Esophagus muscularis mucosa (tissue), 4 donors: ENCODE results near the gene RPL22. TPM values are rescaled to one million over a fixed set of nuclear protein-coding genes. Genes with fewer than 3 reads are reported as not detected.

ENCODE experiments used
- DNase-seq: peaks from one replicate; pipeline ENCODE4 v3.0.0-alpha.2; 2017; ENCODE audit errors: extremely low spot score
- H3K27ac ChIP-seq, 4 donors: fragments of 200-600 bp; sonication (generic); replicated peaks in 1 of 4; 1 replicate in 3 of 4; 2 replicates in 1 of 4; pipeline ENCODE4 v1.5.1; 2016 to 2019; ENCODE audit warnings: mild to moderate bottlenecking in 1 of 4
- H3K27me3 ChIP-seq, 4 donors: fragments of 200-600 bp; sonication (generic); one replicate each; pipeline versions ENCODE4 v1.5.1 to v1.6.0; 2016 to 2019
- H3K36me3 ChIP-seq, 4 donors: fragments of 200-600 bp; sonication (generic); one replicate each; pipeline ENCODE4 v1.5.1; 2016 to 2019
- H3K4me1 ChIP-seq, 4 donors: fragments of 200-600 bp; sonication (generic); one replicate each; pipeline ENCODE4 v1.5.1; 2016 to 2019
- H3K4me3 ChIP-seq, 4 donors: fragments of 200-600 bp; sonication (generic); 1 replicate in 2 of 4; 2 replicates in 2 of 4; pipeline ENCODE4 v1.5.1; 2016 to 2019; ENCODE audit warnings: mild to moderate bottlenecking in 4 of 4, moderate library complexity in 1 of 4
- H3K9me3 ChIP-seq, 4 donors: fragments of 200-600 bp; sonication (generic); 1 replicate in 3 of 4; 2 replicates in 1 of 4; pipeline ENCODE4 v1.5.1; 2016 to 2019
- CTCF ChIP-seq, 3 experiments: fragments of 200-600 bp in 2 of 3; fragments of 450-650 bp in 1 of 3; sonication (generic) in 2 of 3; IDR thresholded peaks; one replicate each; pipeline ENCODE4 v1.5.1; 2017 to 2019; ENCODE audit warnings: antibody characterized with exemption in 3 of 3, mild to moderate bottlenecking in 2 of 3, moderate library complexity in 1 of 3
- EP300 ChIP-seq: sonication (generic); formaldehyde crosslinking; IDR thresholded peaks from one replicate; pipeline ENCODE4 v1.6.1; 2017; ENCODE audit warnings: antibody characterized with exemption
- POLR2A ChIP-seq: fragments of 450-650 bp; IDR thresholded peaks from one replicate; pipeline ENCODE4 v1.6.1; 2017; ENCODE audit warnings: antibody characterized with exemption, moderate library complexity, mild to moderate bottlenecking, low read depth
- POLR2AphosphoS5 ChIP-seq, 2 donors: sonication (generic); formaldehyde crosslinking; IDR thresholded peaks; one replicate each; pipeline ENCODE4 v1.6.1; 2017; ENCODE audit warnings: antibody characterized with exemption in 2 of 2
- WGBS: methylation state at CpG from one replicate; pipeline ENCODE4 v1.1.5; 2018; 5-methylcytosine and 5-hydroxymethylcytosine counted together
- intact Hi-C: fragments of 100-400 bp; cut with DNase I; formaldehyde crosslinking; loops from one replicate; pipeline ENCODE4 v1.15.1; 2023
- total RNA-seq, 4 donors: library from RNA; depleted of rRNA; stranded (reverse); fragments of >200 nt; gene quantifications; one replicate each; pipeline versions ENCODE4 v1.1.0 to v1.2.1, GENCODE V29; 2016

Gene RPL22
- total RNA-seq, 4 donors from 2014 or later: 150 to 225 (median 218) TPM

DNA sequence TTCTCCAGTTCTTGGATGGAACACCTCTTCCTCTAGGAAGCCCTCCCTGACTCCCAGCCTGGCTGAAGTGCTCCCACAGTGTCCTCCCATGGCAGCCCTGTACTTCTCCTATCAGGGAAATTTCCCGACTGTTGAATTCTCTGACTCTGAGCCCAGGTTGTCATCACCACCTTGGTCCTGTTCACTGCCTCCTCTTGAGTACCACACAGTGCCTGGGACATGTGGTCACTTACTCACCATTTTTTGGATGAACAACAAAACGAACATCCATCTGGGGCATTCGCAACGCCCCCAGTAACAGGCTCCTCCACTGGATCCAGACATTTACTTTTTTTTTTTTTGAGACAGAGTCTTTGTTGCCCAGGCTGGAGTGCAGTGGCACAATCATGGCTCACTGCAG is 56.7 kb downstream of the RPL22 start:
- peaks cover 0 to 33% (median 2%) of the 10 kb centered on the region in 4 donors for H3K27me3 ChIP-seq
- H3K36me3 ChIP-seq: no peaks in the 10 kb centered on the region
- H3K9me3 ChIP-seq: no peaks in the 10 kb centered on the region
- no peak for TF ChIP-seq CTCF (IDR thresholded peaks at IDR 0.05)
- no peak for TF ChIP-seq POLR2AphosphoS5 (IDR thresholded peaks at IDR 0.05)
- no peak for TF ChIP-seq EP300
- TF ChIP-seq POLR2A: no peak
- intact Hi-C loops: no loop called here
- WGBS: 88% methylated on average over 4 of the region's 4 CpGs
- no peak for DNase-seq
- no peak overlapping the region for H3K27ac ChIP-seq
- H3K4me3 ChIP-seq: no peak overlapping the region
- H3K4me1 ChIP-seq: no peaks in the 10 kb centered on the region

GRCh38 chr1:6142036-6142621 is 57.3 kb downstream of the RPL22 start:
- TF ChIP-seq CTCF (IDR thresholded peaks at IDR 0.05) (no peak), EP300 (no peak), POLR2A (no peak), POLR2AphosphoS5 (IDR thresholded peaks at IDR 0.05) (no peak)
- H3K27ac ChIP-seq: no peak overlapping the region
- H3K27me3 ChIP-seq: peaks cover 0 to 27% (median 2%) of the 10 kb centered on the region in 4 donors
- H3K36me3 ChIP-seq: no peaks in the 10 kb centered on the region
- intact Hi-C loops: no loop called here
- no peaks in the 10 kb centered on the region for H3K9me3 ChIP-seq
- no peaks in the 10 kb centered on the region for H3K4me1 ChIP-seq
- H3K4me3 ChIP-seq: no peak overlapping the region
- DNase-seq: no peak
- WGBS: 92% methylated on average over 30 of the region's 33 CpGs

DNA sequence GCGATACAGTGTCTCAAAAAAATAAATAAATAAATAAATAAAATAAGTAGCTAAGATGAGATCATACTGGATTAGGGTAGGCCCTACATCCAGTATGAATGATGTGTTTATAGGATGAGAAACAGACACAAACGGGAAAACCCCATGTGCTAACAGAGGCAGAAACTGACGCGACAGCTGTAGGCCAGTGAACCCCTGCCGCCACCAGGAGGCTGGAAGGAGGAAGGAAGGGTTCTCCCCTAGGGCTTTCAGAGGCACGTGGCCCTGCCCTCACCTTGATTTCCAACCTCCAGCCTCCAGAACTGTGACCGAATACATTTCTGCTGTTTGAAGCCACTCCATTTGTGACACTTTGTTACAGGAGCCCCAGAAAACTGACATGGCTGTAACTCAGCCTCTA is 57.8 kb downstream of the RPL22 start:
- no peak overlapping the region for H3K4me3 ChIP-seq
- DNase-seq: no peak
- H3K4me1 ChIP-seq: no peaks in the 10 kb centered on the region
- H3K36me3 ChIP-seq: no peaks in the 10 kb centered on the region
- peaks cover 0 to 22% (median under 1%) of the 10 kb centered on the region in 4 donors for H3K27me3 ChIP-seq
- TF ChIP-seq CTCF (IDR thresholded peaks at IDR 0.05): no peak
- no peak for TF ChIP-seq POLR2A
- TF ChIP-seq EP300: no peak
- TF ChIP-seq POLR2AphosphoS5 (IDR thresholded peaks at IDR 0.05): no peak
- H3K9me3 ChIP-seq: no peaks in the 10 kb centered on the region
- no peak overlapping the region for H3K27ac ChIP-seq
- intact Hi-C loops: no loop called here
- 64% methylated on average over 7 of the region's 7 CpGs for WGBS

GRCh38 chr1:6140413-6140812 is 59.0 kb downstream of the RPL22 start:
- no peak for TF ChIP-seq EP300
- no peak for TF ChIP-seq POLR2AphosphoS5 (IDR thresholded peaks at IDR 0.05)
- no peak for TF ChIP-seq POLR2A
- TF ChIP-seq CTCF (IDR thresholded peaks at IDR 0.05): no peak
- no peaks in the 10 kb centered on the region for H3K36me3 ChIP-seq
- H3K4me3 ChIP-seq: no peak overlapping the region
- 69% methylated on average over 2 of the region's 2 CpGs for WGBS
- intact Hi-C loops: no loop called here
- no peaks in the 10 kb centered on the region for H3K4me1 ChIP-seq
- H3K9me3 ChIP-seq: no peaks in the 10 kb centered on the region
- no peak for DNase-seq
- H3K27me3 ChIP-seq: peaks cover 0 to 10% (median 0%) of the 10 kb centered on the region in 4 donors
- no peak overlapping the region for H3K27ac ChIP-seq

GRCh38 chr1:6137758-6138157 is 61.6 kb downstream of the RPL22 start:
- Histone ChIP-seq H3K4me3 (no peak overlapping the region), H3K9me3 (peaks cover 0 to 1% (median under 1%) of the 10 kb centered on the region in 4 donors), H3K27ac (no peak overlapping the region), H3K27me3 (no peaks in the 10 kb centered on the region), H3K36me3 (no peaks in the 10 kb centered on the region), H3K4me1 (no peaks in the 10 kb centered on the region)
- no peak for TF ChIP-seq POLR2AphosphoS5 (IDR thresholded peaks at IDR 0.05)
- no peak for TF ChIP-seq POLR2A
- no peak for TF ChIP-seq EP300
- no peak for TF ChIP-seq CTCF (IDR thresholded peaks at IDR 0.05)
- no peak for DNase-seq
- 78% methylated on average over 5 of the region's 5 CpGs for WGBS
- intact Hi-C loops: no loop called here
